GM21367 (cell line): Measurements from ENCODE around the gene CBFA2T2.
"Not testable (repeated sequence)": the region's sequence is repeated elsewhere in the genome, so short reads cannot be mapped to it uniquely, and the experiment has no call there.

ENCODE experiments used
- ATAC-seq: cut with Tn5 transposase; IDR thresholded peaks from one replicate; pipeline ENCODE4 v1.9.1; 2021; ENCODE audit not compliant: unreplicated experiment

Gene CBFA2T2

GRCh38 chr20:33545763-33546162 lies 55.9 kb downstream of the CBFA2T2 start:
- ATAC-seq: no peak

DNA sequence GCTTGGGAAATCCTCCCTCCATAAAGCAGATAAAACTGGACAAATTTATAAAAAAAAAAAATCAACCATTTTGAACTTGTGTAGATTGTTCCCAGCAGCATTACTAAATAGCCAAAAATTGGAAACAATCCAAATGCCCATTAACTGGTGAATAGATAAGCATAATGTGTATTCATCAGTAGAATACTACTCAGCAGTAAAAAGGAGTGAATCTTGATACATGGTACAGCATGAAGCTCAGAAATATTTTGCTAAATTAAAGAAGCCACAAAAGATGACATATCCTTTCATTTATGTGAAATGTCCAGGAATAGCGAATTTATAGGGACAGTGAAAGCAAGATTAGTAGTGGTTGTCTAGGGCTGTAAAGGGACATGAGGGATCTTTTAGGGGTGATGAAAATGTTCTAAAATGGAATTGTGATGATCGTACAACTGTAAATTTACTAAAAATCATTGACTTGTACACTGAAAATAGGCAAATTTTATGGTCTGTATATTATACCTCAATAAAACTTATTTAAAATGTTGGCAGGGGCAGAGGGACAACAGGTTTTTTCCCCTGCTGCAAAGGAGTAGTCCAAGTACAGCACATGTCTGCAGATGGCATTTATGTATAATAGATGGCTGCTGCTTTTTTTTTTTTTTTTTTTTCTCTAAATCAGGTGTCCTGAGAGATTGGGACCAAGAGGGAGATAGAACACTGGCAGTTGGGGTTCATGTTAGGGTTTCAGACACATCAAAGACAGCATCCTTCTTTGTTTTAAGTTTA lies 59.5 kb downstream of the CBFA2T2 start:
- no peak for ATAC-seq

GRCh38 chr20:33551778-33552177 lies 61.9 kb downstream of the CBFA2T2 start:
- no peak for ATAC-seq

GRCh38 chr20:33552519-33552918 lies 62.6 kb downstream of the CBFA2T2 start:
- no peak for ATAC-seq

DNA sequence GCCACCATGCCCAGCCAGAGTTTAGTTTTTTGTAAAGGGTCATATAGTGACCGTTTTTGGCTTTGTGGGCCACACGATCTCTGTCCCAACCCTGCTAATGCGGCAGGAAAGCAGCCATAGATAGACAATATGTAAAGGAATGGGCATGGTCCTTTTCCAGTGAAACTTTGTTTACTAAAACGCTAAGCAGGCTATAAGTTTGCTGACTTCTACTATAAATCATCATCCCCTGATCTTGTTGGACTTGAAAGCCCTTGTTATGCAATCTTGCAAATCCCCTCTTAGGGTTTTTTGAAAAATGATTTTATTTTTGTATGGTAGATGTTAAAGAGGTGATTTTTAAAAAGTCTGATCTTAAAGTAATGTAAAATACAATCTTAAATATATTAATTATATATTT lies 63.6 kb downstream of the CBFA2T2 start:
- no peak for ATAC-seq

- ATAC-seq: peak; percentile 92
These were observed 65.1 kb downstream of the CBFA2T2 start for GRCh38 chr20:33554914-33555420.

- ATAC-seq: no peak
These were observed 65.9 kb downstream of the CBFA2T2 start for GRCh38 chr20:33555755-33556154.

DNA sequence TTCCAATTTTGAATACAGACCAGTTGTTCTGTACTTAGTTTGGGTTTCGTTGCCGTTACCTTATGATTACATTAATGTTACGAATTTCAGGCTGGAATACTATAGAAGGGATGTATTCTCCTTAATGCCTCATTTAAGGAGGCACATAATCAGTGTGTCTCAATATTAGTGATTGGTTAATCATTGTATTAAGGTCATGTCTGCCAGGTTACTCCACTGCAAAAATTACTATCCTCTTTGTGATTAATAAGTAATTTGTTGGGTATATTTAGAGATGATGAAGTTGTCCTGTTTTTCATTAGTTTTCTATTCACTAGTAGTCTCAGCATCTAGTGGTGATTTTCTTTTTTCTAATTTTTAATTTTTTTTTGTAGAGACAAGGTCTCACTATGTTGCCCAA lies 66.3 kb downstream of the CBFA2T2 start:
- no peak for ATAC-seq

DNA sequence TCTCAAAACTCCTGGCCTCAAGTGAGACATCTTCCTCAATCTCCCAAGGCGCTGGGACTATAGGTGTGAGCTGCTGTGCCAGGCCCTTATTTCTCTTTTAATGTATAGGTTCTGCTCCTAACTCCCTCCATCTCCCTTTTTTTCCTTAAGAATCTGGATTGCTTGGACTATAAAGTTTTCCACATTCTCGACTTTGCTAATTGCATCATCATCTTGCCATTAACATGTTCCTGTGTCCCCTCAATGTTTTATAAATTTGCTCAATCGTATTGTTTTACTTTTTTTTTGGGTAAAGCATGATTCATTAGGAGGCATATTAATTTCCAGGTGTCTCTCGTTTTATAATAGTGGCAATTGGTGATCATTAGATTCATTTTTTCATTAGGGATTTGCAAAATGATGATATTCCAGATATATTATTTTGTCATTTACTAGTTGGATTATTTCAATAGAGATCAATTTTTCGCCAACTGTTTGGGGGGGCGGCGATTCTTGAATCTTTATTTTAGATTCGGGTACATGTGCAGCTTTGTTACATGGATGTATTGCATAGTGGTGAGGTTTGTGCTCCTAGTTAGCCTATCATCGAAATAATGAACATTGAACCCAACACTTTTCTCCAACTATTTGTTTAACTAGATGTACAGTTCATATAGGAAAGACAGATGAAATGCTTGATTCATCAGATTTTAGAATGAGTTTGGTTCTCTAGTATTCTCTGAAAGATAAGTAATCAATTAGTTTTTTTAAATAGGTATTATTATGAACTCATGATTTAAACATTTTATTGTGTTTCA lies 68.7 kb downstream of the CBFA2T2 start:
- no peak for ATAC-seq

DNA sequence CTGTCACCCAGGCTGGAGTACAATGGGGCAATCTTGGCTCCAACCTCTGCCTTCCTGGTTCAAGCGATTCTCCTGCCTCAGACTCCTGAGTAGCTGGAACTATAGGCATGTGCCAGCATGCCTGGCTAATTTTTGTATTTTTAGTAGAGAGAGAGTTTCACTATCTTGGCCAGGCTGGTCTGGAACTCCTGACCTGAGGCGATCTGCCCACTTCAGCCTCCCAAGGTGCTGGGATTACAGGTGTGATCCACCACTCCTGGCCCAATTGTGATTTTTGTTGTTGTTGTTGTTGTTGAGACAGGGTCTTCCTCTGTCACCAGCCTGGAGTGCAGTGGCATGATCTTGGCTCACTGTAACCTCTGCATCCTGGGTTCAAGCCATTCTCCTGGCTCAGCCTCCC lies 69.3 kb downstream of the CBFA2T2 start:
- no peak for ATAC-seq

DNA sequence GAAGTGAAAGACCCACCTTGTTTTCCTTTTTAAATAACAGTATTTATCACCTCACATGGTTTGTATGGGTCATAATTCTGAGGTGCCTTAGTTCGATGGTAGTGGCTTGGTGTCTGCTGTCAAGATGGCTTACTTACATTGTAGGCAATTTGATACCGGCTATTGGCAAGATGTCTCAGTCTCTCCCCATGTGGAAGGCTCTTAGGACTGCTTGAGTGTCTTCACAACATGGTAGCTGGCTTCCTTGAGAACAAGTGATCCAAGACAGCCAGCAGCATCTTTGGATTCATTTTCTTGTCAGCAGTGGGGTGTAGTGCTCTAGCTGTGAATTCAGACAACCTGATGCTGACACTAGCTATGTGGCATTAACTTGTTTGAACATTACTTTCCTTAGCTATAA lies 70.1 kb downstream of the CBFA2T2 start:
- ATAC-seq: no peak

- ATAC-seq: not testable (repeated sequence)
These were observed 71.2 kb downstream of the CBFA2T2 start for GRCh38 chr20:33561053-33561452.

- ATAC-seq: no peak
These were observed 72.1 kb downstream of the CBFA2T2 start for GRCh38 chr20:33561692-33562601.

DNA sequence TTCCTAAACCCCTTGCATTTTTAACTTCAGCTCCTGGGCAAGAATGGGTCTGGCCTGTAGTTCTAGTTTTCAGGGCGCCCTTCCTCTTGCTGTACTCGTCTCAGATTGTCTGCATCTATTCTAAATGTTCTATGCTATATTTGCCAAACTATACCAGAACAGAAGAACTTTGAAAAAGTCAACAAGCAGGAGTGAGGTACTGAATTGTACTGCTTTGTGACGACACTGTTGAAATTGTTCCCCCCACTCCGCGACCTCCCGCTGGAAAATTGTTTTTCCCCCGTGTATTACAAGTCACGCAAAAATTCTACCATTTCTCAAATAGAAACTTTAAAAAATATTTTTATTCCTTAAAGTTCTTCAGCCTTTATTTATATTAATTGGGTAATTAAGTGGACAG lies 73.9 kb downstream of the CBFA2T2 start:
- ATAC-seq: no peak

DNA sequence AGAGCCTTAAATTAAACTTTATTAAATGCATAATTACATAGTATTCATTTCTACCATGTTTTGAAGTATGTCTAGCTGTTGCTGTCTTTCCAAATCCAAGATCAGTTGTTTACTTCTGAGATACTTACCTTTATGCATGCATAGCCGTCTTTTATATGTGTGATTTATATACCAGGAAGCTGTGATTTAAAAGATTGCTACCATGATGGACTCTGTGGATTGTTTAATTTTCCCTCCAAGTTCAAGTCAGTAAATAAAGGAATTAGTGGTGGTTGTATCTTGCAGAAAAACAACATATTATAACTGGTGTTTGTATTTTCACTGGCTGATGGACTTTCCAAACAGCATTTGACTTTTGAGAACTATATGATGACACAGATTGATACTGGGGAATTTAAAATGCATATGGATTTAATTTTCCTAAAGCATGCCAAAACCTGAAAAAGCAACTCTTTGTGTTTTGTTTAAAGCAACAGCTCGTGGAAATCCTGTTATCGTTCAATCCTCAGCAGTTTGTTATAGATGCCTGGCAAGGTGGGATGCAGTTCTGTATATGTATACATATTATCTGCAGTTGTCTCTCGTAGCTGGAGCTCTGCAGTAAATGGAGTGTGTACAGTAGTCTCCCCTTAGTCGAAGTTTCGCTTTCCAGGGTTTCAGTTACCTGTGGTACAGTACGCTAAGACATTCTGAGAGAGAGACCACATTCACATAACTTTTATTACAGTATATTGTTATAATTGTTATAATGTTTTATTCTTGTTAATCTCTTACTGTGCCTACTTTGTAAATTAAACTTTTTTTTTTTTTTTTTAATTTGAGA lies 77.1 kb downstream of the CBFA2T2 start:
- no peak for ATAC-seq

DNA sequence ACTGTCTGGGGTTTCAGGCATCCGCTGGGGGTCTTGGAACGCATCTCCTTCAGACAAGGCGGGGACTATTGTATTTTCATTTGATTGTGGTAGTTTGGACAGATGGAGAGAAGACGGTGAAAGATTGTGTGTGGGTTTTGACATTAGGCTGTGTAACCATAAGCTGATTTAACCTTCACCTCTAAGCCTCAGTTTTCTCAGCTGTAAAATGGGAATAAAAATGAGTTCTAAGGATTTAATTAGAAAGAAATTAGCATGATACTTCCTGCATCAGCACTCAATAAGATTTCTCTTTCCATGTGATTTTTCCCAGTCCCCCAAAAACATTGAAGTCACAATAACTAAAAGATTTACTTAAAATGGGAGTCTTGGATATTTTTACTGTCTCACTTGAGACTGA lies 78.1 kb downstream of the CBFA2T2 start:
- no peak for ATAC-seq

DNA sequence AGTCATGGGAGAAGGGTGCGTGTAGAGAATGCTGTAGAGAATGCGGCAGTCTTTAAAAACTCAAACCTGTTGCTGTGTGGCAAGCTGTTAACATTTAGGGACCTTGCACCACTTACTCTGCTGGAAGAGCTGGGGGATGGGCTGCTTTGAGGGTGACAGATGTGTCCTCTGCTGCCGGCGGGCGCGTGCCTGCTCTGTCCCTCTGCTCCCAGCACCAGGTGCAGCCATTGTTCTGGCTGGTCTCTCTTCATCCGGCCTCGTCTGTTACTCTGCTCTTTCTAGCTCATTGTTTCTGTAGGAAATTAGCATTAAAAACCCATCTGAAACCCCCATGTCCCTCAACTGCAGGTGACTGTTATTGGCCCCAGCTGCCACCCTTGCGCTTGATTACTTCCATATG lies 78.5 kb downstream of the CBFA2T2 start:
- ATAC-seq: no peak

DNA sequence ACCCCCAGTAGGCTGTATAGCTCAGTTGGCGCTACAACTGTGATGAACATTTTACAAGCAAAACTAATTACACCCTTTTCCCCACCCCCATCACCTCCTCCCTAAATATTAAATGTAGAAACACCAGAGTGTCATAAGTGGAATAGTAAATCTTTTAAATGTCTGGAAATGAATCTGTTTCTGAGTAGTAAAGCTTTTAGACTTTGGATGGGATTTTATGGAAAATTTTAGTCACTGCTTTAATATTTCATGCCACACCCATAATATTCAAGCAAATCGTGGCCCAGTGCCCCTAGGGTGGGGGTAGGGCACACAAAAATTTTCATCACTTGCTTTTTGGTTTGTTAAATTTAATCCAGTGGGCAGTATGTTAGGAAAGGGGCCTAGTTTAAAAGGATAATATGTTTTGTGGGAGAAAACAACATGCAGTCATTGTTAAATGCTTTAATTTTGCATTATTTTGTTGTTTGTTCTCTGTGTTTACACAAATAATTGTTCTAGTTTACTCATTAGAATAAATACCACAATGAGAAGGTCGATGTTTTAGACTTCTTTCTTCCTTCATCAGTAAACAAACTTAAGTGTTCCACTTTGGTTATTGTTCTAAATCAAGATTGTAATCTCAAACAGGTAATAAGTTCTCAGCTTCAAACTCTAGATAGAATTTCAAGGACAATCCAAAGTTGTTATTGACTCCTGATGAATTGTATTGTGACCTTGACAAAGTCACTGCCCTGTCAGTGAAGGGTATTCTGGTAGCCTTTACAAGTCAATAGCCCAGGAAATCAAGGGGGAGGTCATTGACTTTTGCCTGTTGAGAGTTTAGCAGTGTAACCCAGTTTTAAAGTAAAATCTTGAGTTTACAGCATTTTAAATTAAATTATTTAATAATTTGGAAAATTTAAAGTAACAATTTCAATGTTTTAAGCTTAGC lies 79.2 kb downstream of the CBFA2T2 start:
- ATAC-seq: no peak

- ATAC-seq: no peak
These were observed 80.0 kb downstream of the CBFA2T2 start for GRCh38 chr20:33569802-33570391.
